Bone marrow (tissue), 2 donors: ENCODE measurements around the gene KDM3B.
"Not testable (repeated sequence)": the region's sequence is repeated elsewhere in the genome, so short reads cannot be mapped to it uniquely, and the experiment has no call there.

ENCODE experiments used
- DNase-seq, 2 donors: peaks; one replicate each; lab custom pipeline; 2025; lab: John Stamatoyannopoulos, UW

The KDM3B gene

GRCh38 chr5:138408023-138408422 is 55.5 kb downstream of the KDM3B start:
- no peak for DNase-seq

GRCh38 chr5:138410996-138411640 is 58.6 kb downstream of the KDM3B start:
- DNase-seq: not testable (repeated sequence)

DNA sequence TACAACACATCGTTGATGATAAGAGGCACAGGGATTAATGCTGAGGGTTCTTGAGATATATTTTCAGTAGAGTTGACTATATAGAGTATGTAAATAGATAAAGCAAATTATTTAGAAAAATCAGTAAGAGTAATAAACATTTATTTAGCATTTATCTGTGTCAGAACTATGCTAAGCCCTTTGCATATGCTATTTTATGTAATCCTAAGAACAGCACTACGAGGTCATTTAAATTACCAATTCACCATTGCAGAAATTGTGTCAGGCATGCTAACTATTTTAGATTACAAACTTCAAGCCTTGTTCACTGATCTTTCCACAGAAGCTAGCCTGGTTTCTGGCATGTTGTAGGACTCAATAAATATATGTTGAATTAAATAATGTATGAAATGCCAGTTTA is 66.0 kb downstream of the KDM3B start:
- DNase-seq: no peak

DNA sequence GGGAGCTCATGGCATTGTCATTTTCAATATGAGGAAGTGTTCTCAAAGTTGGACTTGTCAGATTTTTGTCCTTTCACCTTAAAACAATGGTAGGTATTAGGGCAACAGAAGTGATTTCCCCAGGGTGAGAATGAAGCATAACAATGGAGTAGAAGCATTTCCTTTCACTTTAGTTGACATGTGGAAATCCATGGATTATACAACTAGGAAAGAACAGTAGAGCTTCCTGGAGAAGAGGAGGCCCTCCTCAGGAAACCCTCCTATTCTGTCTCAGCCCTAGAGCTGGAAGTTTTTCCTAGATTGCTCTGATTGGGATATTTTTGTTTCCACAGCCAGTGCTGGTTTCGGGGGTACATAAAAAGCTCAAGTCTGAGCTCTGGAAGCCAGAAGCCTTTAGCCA is 72.6 kb downstream of the KDM3B start:
- no peak for DNase-seq

- DNase-seq: no peak
Measured at GRCh38 chr5:138435943-138436342, 83.5 kb downstream of the KDM3B start.

GRCh38 chr5:138438003-138438723 is 85.7 kb downstream of the KDM3B start:
- DNase-seq: no peak

- peak in 1 of 2 donors; percentile 20 for DNase-seq
Measured at GRCh38 chr5:138438724-138439476, 86.4 kb downstream of the KDM3B start, which contains the start of gene REEP2. REEP2 (plus strand) TSS chr5:138439057; CDS start chr5:138439209, 152 bp downstream.

- no peak for DNase-seq
Measured at GRCh38 chr5:138439477-138440158, 87.1 kb downstream of the KDM3B start.

GRCh38 chr5:138440159-138441073 is 87.9 kb downstream of the KDM3B start:
- no peak for DNase-seq

GRCh38 chr5:138441221-138441620 is 88.7 kb downstream of the KDM3B start:
- DNase-seq: no peak

GRCh38 chr5:138444078-138444773 is 91.7 kb downstream of the KDM3B start:
- DNase-seq: no peak

- DNase-seq: no peak
Measured at GRCh38 chr5:138444774-138445546, 92.5 kb downstream of the KDM3B start.

DNA sequence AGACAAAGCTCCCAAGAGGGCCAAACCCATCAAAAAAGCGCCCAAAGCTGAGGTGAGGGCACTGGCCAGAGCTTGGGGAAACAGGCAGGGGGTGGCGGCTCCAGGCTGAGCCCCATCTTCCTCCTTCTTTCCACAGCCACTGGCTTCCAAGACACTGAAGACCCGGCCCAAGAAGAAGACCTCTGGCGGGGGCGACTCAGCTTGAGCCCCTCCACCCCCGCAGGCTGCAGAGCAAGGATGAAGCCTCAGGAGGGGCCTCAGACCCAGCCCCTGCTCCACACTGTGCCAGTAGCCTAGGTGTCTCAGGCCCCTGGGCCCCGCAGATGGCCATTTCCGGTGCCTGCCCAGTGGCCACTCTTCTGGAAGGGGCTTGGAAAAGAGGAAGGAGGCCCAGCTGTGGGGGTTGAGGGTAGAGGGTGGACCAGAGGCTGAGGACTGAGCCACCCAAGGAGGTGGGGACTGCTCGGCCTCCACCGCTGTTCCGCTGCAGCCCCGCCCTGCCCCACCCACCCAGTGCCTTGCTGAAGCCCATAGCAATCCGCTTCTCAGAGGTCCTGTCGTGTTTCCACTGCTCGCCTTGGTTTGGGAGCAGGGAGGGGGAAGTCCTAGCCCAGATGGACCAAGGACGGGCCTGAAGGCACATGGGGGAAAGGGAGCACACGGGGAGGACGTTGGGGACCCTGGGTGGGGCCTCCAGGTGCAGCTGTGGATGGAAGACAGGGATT is 93.2 kb downstream of the KDM3B start:
- no peak for DNase-seq

- no peak for DNase-seq
Measured at GRCh38 chr5:138448070-138448469, 95.6 kb downstream of the KDM3B start.

GRCh38 chr5:138448481-138449398 is 96.3 kb downstream of the KDM3B start:
- DNase-seq: no peak

DNA sequence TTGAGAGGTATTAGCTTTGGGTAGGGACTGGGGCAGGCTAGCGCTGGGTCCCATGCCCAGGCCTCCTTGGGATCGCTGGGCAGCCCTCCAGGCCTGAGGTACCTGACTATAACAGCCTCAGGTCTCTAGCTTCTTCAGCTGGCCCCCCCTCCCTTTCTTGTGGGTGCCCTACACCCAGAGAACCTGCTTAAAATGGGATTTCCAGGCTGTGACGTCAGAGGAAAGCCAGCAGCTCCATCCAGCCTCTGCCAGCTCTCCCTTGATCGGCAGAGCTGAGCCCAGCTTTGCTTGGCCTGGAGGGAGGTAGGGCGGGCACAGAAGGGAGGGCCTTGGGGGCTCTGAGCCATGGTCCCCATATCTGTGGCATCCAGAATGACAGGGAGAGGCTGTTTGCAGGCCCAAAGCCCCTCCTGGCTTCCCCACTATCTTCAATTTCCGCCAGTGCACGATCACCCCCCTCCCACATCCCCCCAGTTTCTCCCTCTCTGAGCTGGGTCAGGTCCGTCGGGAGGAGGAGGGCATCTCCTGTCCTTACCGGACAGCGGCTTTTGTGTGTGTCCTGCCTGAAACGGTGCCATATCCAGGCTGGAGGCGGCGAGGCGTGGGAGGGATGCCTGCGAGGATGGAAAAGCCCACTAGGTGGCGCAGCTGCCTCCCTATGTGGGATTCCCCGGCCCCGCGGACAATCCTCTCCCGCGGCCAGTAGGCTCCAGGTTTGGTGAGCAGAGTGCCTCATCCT is 97.2 kb downstream of the KDM3B start:
- peak; percentile 63 to 70 for DNase-seq

GRCh38 chr5:138450971-138451370 is 98.5 kb downstream of the KDM3B start:
- DNase-seq: no peak
